ENCODE data around the gene WDFY4. TPM values are rescaled to one million over a fixed set of nuclear protein-coding genes. Genes with fewer than 3 reads are reported as not detected.

The WDFY4 gene
- total and polyA plus RNA-seq, 9 of the 15 experiments (the other 6 are each of a cell fraction or from before 2014, with no cell fraction given) = 0.01 to 0.02 (median 0.01) TPM; not detected in 6

GRCh38 chr10:48720611-48721010 lies 35.9 kb downstream of the WDFY4 start:
- H3K4me3 ChIP-seq = no peak overlapping the region
- FAIRE-seq (no peak), DNase-seq (ENCODE audit: extremely low read depth in 1 of 4, low spot score in 3 of 4) (no peak), ATAC-seq (no peak)
- no peak overlapping the region for H3K27ac ChIP-seq (ENCODE audit: extremely low read depth, low read depth, low read length)
- no TSS peak for BruUV-seq (replicated peaks)
- TF ChIP-seq C11orf30 (IDR thresholded peaks at IDR 0.05; ENCODE audit: low read depth) (no peak), CCAR2 (IDR thresholded peaks at IDR 0.05; ENCODE audit: low read depth, low read length) (no peak), CEBPB (tag; IDR thresholded peaks at IDR 0.05) (no peak), RNF219 (CRISPR knock-in tag; IDR thresholded peaks at IDR 0.05) (no peak), KAT2B (IDR thresholded peaks at IDR 0.05; ENCODE audit: low read depth, low read length) (no peak)
- in situ Hi-C loops (cut with MboI) (no loop called here), intact Hi-C loops (cut with micrococcal nuclease) (no loop called here)
- no peaks in the 10 kb centered on the region; the same call in 1 of the 2 replicates for H4K20me1 ChIP-seq (replicated peaks; ENCODE audit: control insufficient read depth, insufficient read depth, low read length)
- H3K9me3 ChIP-seq (replicated peaks; ENCODE audit: control insufficient read depth, insufficient read depth, low read depth, low read length) = no peaks in the 10 kb centered on the region
- H3K27me3 ChIP-seq (ENCODE audit: control insufficient read depth in 2 of 2, insufficient read depth in 2 of 2, low read length in 2 of 2) = peaks cover 12 to 20% of the 10 kb centered on the region in 2 experiments
- H3K4me1 ChIP-seq (replicated peaks in 1 of 2; ENCODE audit: control insufficient read depth in 2 of 2, insufficient read depth in 2 of 2, low read length in 2 of 2) = no peaks in the 10 kb centered on the region
- no peaks in the 10 kb centered on the region for H3K9me1 ChIP-seq (ENCODE audit: control insufficient read depth, insufficient read depth, low read length)
- H2AFZ ChIP-seq (ENCODE audit: low read depth, low read length) = no peak overlapping the region
- H3K4me2 ChIP-seq (ENCODE audit: insufficient read depth, low read length) = no peak overlapping the region
- H3K9ac ChIP-seq (ENCODE audit: insufficient read depth in 1 of 2, low read depth in 2 of 2, low read length in 2 of 2) = no peak overlapping the region
- WGBS (ENCODE audit: insufficient coverage, low coverage, missing lambda C conversion rate) = 0% methylated on average over 5 of the region's 5 CpGs
- ChIA-PET CTCF (ENCODE audit: low intra/inter-chr PET ratio) (no interaction called here), POLR2A (no interaction called here)
- H3K36me3 ChIP-seq (ENCODE audit: control insufficient read depth, insufficient read depth, low read length) = no peaks in the 10 kb centered on the region
- no peaks in the 10 kb centered on the region for H3K79me2 ChIP-seq (ENCODE audit: control insufficient read depth, insufficient read depth, low read length)
